RPMI8226 (cell line): ENCODE measurements around the gene FBXW2.
"Not testable (repeated sequence)": the region's sequence is repeated elsewhere in the genome, so short reads cannot be mapped to it uniquely, and the experiment has no call there.

Experiments used
- DNase-seq: peaks from one replicate; pipeline ENCODE4 v3.0.0-alpha.2; 2015

Gene FBXW2

GRCh38 chr9:120778758-120779157 lies 14.5 kb downstream of the FBXW2 start:
- DNase-seq: no peak

DNA sequence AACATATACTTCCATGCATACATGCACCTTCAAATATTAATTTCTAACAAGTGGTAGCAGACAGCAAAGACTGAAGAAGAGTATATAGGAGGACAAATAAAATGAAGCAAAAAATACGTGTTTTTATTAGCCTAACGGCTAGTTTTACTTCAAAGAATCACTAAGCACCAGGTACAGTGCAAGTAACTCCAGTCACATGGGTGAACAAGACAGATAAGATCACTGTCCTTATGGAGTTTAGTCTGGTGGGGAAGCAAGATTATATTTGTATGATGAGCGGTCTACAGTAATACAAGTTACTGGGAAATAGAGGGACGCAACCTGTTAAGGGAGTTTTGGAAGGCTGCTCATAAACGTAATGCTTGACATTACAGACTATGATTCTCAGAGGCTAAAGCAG lies 16.0 kb downstream of the FBXW2 start:
- no peak for DNase-seq

- no peak for DNase-seq
Measured at GRCh38 chr9:120776788-120777187, 16.4 kb downstream of the FBXW2 start.

DNA sequence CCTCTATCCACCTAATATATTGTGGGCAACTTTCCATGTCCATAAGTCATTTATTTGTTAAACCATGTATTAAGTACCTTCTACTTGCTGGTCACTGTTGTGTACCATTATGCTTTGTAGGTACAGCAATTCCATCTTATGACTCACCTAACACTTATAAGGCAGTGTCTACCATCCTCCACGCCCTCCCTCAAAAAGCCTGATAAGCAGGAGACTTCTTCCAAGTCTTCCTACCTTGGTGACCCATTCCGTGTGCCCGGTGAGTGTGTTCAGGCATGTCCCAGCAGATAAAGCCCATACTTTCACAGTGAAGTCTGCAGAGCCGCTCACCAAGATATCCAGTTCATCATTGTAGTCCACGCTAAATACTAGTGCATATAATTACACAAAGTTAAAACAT lies 17.4 kb downstream of the FBXW2 start:
- DNase-seq: no peak

GRCh38 chr9:120774719-120775118 lies 18.5 kb downstream of the FBXW2 start:
- no peak for DNase-seq

- DNase-seq: no peak
Measured at GRCh38 chr9:120773256-120773655, 20.0 kb downstream of the FBXW2 start.

DNA sequence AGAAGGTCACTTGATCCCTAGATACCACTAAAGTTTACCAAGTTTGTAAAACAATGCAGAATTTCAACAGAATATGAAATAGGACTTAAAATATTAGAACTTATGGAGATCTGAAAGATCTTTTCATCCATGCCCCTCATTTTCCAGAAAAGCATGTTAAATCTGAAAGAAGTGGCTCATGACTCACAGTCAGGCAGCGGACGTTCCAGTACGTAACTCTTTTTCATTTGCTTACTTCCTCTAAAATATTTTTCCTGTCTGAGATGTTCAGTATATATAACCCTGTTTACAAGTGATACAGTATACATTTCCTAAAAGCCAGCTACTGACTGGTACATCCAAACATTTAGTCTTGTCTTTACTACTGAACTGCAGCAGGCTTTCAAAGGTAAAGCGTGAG lies 22.3 kb downstream of the FBXW2 start:
- no peak for DNase-seq

- DNase-seq: no peak
Measured at GRCh38 chr9:120768886-120769285, 24.3 kb downstream of the FBXW2 start.

DNA sequence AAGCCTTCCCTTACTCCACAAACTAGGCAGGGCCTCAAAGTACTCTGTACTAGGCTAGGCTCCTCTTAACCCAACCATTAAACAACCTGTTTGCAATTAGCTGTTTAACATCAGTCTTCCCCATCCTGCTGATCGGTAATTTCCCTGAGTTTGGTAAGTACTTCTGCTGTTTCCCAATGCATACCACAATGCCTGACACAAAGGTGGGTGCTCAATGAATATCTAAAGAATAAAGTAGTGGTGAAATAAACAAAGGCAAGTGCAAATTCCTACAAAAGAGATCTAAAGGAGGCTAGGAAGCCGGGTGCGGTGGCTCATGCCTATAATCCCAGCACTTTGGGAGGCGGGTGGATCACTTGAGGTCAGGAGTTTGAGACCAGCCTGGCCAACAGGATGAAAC lies 25.0 kb downstream of the FBXW2 start:
- DNase-seq: no peak

GRCh38 chr9:120767451-120767850 lies 25.8 kb downstream of the FBXW2 start:
- DNase-seq: no peak

GRCh38 chr9:120765910-120766425 lies 27.2 kb downstream of the FBXW2 start:
- DNase-seq: no peak

DNA sequence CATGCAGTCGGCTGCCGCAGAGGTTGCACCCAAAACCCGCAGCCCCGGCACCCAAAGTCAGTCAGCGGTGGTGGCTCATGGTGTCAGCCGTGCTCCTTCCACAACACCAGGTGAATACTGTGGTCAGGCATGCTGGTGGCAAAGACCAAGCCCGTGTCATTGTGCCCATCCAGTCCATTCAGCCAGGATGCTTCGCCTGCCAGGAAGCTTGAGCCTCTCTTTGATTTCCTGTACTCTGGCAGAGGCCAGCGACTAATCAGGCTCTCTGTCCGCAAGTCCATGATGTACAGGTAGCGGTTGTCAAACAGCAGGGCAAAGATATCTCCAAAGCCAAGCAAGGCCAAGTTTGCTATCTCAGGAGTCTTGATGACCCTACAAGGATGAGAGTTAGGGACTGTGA lies 28.7 kb downstream of the FBXW2 start:
- no peak for DNase-seq

DNA sequence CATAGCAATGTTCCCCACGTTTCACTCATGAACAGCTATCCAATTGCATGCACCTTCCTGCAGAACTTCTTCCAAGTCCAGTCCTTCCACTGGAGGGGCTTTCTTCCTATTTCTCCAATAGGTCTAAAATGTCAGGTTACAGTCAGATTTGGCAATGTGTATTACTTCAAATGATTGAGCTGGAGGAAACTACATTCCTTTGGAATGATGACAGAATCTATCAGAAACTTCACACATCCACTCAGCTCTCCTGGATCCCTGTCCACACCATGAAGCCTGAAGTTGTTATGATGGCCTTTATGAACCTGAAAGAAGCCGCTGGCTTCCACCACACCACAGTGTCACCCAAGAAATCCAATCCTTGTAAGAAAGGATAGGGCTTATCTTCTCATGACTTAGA lies 32.2 kb downstream of the FBXW2 start:
- DNase-seq: no peak

- no peak for DNase-seq
Measured at GRCh38 chr9:120759755-120760400, 33.3 kb downstream of the FBXW2 start.

GRCh38 chr9:120758544-120758943 lies 34.7 kb downstream of the FBXW2 start:
- no peak for DNase-seq

- DNase-seq: no peak
Measured at GRCh38 chr9:120757026-120757913, 35.9 kb downstream of the FBXW2 start.

DNA sequence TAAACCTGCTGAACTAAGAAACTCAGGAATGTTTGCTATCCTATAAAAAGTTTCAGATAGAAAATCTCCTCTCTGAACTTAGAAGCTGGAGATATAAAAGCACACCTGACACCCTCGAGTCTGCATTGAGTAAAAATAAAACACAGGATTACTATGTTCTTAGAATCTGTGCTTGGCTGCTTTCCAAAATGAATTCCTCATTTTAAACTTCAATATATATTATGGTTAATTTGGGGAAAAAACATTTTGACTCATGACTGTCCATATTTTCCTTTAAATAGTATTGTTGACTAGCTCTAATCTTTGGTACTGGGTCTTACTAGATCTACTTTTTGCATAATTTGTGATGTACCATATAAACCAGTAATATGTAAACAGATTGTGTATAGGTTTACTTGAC lies 36.7 kb downstream of the FBXW2 start:
- no peak for DNase-seq

- DNase-seq: peak; percentile 72
Measured at GRCh38 chr9:120755810-120756434, 37.3 kb downstream of the FBXW2 start.

DNA sequence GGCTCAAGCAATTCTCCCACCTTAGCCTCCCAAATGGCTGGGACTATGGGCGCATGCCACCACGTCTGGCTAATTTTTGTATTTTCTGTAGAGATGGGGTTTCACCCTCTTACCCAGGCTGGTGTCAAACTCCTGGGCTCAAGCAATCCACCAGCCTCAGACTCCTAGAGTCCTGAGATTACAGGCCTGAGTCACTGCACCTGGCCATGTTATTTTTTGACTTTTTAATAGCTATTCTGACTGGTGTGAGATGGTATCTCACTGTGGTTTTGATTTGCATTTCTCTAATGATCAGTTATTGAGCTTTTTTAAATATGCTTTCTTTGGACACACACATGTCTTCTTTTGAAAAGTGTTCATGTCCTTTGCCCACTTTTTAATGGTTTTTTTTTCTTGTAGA lies 38.2 kb downstream of the FBXW2 start:
- DNase-seq: no peak

GRCh38 chr9:120750421-120750820 lies 42.8 kb downstream of the FBXW2 start:
- no peak for DNase-seq

DNA sequence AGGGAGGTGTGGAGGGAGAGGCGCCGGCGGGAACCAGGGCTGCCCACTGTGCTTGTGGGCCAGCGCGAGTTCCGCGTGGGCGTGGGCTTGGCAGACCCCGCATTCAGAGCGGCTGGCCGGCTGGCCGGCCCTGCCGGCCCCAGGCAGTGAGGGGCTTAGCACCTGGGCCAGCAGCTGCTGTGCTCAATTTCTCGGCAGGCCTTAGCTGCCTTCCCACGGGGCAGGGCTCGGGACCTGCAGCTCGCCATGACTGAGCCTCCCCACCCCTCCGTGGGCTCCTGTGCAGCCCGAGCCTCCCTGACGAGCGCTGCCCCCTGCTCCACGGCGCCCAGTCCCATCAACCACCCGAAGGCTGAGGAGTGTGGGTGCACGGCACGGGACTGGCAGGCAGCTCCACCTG lies 46.9 kb downstream of the FBXW2 start:
- DNase-seq: not testable (repeated sequence)

- no peak for DNase-seq
Measured at GRCh38 chr9:120745278-120745677, 47.9 kb downstream of the FBXW2 start.

- DNase-seq: peak; percentile 59
Measured at GRCh38 chr9:120742951-120743416, 50.2 kb downstream of the FBXW2 start.

DNA sequence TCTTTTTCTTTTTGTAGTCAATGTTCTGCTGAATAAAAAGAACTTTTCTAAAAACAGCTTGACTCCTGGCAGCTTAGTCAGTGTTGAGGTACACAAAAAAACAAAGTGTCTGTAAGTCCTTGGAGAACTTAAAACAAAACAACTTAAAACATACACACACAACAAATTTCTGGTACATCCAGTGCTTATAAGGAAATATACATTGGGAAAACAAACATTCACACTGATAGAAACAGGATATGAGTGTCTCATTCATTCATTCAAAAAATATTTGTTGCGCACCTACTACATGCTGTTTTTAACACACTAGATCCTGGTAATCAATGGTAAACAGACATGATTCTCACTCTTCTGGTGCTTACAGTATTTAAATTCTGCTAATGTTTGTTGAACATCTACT lies 51.5 kb downstream of the FBXW2 start:
- no peak for DNase-seq
